GM18861 (cell line): ENCODE measurements around the gene HIVEP3.
A peak's percentile ranks its signal among the peaks of the same experiment; 100 is the strongest.

Experiments
- ATAC-seq: cut with Tn5 transposase; IDR thresholded peaks from one replicate; pipeline ENCODE4 v1.9.1; 2021; ENCODE audit not compliant: unreplicated experiment

Gene HIVEP3

DNA sequence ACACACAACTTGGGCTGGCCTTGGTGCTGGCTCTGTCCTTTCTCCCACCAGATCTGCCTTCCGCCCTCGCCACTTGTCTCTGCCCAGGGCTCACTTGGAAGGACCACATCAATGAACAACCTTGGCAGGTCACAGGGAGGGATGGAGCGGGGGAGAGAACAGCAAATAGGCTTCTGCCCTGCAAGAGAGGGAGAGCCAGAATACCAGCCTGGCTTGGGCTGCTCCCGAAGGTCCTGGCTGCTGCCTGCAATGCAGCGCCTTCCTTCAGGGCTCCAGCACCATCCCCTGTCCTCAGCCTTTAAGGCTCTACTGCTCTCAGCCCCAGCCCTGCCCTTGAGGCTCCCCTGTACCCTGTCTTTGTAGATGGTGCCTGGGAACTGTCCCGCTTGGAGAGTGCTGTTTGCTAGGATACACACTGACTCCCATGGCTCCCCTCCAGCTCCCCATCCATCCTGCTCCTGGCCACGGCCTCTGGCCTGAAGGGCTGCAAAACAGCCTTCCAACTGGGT lies 43.8 kb downstream of the HIVEP3 start:
- no peak for ATAC-seq

DNA sequence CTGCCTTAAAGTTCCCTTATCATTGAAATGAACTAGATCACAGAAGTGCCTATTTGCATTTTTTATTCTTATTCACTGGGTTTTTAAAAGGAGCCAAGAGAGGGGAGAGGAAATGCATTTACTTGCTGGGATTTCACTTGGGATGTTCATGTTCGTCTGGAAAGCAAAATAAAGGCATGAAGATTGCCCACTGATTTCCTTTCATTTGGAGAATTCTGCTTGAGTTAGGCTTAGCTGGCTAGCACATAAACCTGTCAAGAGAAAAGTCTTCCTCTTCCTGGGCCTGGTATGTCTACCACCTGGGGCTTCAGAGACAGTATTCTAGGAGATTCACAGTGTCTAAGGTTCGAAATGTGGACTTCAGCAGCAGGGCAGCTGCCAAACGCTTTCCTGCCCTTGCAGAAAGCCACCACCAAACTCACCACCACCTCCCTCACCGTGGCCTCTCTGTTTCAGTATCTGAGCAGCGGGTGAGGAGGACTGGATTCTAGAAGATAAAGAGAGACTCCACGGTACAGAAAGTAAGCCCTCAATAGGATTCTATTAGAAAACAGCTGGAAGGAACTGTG lies 44.5 kb downstream of the HIVEP3 start:
- no peak for ATAC-seq

DNA sequence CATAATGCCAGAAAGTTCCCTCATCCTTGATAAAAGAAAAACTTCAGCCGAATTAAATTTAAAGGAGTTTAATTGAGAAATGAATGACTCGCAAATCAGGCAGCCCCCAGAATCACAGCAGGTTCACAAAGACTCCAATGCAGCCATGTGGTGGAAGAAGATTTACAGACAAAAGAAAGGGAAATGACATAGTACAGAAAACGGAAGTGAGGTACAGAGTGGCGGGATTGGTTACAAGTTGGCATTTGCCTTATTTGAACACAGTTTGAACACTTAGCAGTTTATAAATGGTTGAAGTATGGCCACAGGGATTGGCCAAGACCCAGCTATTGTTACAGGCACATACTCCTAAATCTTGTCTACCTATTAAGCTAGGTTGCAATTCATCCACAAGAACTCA lies 46.6 kb downstream of the HIVEP3 start:
- ATAC-seq, result no peak

GRCh38 chr1:41870076-41870562 lies 48.6 kb downstream of the HIVEP3 start:
- no peak for ATAC-seq

DNA sequence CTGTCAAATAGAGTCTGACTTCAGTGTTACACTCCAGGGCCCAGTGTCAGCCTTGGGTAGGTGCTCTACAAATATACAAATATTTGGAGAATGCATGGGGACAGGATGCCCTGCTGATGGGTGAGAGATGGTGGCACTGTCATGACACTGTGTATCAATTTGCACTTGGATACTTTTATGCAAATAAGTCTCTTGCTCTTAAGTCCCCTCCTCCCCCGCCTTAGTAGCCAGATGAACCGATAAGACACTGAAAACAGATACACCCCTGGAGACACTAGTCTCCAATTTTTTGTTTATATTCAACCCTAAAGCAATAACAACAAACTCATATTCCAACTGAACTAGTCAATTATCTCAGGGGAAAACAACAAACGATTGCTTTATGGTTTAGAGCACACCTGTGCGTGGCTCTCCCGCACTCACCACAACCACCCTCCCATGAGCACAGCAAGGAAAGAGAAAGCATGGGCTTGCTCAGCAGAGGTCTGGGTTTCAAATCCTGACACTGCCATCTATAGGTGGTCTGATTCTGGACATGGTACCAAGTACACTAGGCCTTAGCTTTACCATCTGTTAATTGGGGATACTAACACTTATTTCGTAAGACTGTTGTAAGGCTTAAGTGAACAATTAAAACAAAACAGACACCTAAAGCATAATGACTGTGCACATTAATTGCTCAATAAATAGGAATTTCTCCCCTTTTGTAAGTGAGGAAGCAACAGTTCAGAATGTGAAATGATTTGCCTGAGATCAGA lies 50.3 kb downstream of the HIVEP3 start:
- peak; percentile 55 for ATAC-seq

DNA sequence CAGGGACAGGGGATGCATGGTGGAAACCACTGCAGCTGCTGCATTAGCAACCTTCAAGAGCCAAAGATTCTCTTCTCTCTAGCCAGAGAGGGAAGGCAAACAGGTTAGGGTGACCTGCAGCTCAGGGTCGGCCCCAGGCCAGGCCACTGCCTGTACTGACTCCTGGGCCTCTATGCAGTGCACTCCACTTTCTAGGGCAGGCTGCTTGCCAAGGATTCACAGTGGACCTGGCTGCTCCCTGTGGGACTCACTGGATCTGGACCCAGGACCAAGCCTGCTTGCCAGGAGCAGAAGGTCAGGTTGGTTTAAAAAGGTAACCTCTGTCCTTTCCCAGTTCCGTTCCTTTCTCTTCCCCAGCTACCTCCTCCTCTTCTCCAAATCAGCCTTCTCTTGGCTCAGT lies 52.4 kb downstream of the HIVEP3 start:
- no peak for ATAC-seq

GRCh38 chr1:41864471-41865040 lies 54.2 kb downstream of the HIVEP3 start:
- ATAC-seq, result no peak

GRCh38 chr1:41863718-41864117 lies 55.0 kb downstream of the HIVEP3 start:
- no peak for ATAC-seq

- no peak for ATAC-seq
Observed at GRCh38 chr1:41862384-41863221, 56.1 kb downstream of the HIVEP3 start.

DNA sequence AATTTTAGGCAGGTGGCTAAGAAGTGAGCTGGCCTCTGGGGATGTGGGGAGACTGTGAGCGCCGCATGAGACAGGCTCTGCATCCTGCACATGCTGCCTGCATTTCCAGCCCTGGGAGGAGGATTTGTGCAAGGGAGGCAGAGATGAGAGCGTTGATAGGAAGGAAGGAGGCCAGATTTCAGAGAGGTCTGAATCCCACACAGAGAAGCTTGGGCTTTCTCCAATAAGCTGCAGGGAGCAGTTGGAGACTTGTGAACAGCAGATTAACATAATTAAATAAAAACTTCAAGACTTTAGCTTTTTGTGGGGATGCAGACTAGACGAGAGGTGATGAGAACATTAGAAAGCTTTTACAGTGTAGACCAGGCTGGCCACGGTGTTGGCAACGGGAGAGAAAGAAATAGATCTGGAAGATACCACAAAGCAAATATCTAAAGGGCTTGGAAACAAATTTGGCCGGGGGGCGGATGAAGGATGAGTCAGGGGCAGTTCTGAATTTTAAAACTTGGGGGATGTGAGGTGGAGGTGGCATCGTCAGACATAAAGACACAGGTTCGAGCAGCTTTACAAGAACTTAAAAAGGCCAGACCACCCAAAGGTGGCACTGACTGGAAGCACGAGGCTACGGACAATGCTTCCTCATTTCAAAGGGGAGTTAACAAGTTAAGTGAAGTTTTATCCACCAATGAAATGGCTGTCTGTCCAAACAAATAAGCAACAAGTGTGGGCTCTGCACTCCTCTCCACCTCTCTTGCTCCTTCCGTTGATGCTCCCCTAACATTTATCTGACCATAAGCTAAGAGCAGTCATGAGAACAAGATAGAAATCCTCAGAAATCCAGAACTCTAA lies 57.0 kb downstream of the HIVEP3 start:
- no peak for ATAC-seq

- no peak for ATAC-seq
Observed at GRCh38 chr1:41860771-41861170, 58.0 kb downstream of the HIVEP3 start.

DNA sequence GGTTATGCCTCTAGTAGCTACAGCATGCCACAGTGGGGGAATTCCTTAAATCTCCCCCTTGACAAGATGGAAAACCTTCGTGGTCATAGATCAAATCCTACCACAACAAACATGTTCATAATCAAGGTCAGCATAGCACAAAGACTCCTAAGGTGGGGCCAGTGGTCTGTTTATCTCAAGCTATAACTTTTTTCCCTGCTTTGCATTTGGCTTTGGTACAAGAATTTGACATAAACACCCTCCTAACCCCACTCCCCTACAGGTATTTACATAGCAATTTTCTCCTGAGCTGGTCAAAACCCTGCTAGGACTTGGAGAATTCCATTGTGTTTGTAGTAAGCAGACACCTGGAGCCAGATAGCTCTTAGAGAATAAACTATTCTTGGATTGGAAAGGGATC lies 58.5 kb downstream of the HIVEP3 start:
- no peak for ATAC-seq

GRCh38 chr1:41859686-41860085 lies 59.0 kb downstream of the HIVEP3 start:
- ATAC-seq, result no peak

DNA sequence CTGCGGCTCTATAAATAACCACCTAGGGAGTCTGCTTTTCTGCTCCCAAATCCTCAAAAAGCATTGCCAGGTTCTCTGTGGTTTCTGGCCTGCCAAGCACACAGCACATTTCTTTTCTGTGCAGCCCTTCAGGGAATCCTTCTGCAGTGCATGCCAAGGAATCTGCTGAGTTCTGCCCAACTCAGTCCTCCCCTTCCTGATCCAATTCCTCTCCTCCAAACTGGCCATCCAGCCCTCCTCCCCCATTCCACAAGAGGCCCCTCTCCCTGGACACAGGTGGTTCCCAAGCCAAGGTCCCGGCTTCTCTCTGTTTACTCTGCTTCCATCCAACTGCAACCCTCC lies 61.8 kb downstream of the HIVEP3 start:
- no peak for ATAC-seq

DNA sequence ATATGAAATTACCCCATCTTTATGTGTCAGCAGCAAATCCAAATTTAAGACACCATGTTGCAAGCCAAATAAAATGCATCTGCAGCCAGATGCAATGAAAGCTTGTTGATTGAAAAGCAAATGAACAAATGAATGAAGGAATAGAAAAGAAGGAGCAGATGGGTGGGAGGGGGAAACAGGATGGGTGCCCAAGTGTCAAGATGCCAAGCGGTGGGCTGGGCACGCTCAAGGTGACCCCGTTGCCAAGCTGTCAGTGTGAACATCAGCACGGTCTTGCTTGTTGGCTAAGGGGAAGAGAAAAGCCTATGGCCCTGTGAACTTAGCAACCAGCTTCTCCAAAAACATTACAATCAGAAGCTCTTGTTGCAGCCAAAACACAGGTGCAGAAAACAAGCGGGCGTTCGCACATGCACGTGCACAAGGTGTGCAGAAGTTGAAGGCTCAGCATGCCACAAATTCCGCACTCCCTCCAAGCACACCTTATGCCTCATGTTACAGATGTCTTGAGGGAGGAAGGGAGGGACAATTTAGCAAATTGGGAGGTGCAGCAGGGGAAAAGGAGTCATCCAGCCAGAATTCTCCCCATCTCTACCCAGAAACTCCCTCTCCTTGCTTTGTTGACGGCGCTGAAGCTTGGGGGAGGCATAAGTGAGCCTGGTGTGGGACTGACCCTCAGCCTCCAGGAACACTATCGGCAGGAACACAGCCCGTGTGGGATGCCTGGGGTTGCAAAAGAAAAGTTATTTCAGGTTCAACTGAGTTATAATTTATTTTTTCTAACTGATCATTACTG lies 62.4 kb downstream of the HIVEP3 start:
- no peak for ATAC-seq

- no peak for ATAC-seq
Observed at GRCh38 chr1:41855713-41856112, 63.0 kb downstream of the HIVEP3 start.

DNA sequence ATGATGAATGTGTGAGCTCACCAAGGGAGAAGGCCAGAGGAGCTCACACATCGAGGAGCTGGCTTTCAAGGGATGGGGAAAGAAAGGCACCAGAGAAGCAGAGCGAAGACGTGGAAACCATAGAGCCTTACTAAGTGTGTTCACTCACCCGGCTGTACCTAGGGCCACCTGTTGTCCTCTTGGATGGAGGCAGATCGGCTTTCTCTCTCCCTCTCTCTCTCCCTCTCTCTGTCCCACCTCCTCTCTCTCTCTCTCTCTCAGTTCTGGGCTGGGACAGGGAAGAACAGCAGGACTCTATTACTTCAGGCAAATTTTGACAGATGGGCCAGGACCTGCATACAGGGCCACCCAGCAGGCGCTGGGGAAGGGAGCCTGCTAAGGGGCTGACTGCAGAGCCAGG lies 64.8 kb downstream of the HIVEP3 start:
- ATAC-seq, result no peak

DNA sequence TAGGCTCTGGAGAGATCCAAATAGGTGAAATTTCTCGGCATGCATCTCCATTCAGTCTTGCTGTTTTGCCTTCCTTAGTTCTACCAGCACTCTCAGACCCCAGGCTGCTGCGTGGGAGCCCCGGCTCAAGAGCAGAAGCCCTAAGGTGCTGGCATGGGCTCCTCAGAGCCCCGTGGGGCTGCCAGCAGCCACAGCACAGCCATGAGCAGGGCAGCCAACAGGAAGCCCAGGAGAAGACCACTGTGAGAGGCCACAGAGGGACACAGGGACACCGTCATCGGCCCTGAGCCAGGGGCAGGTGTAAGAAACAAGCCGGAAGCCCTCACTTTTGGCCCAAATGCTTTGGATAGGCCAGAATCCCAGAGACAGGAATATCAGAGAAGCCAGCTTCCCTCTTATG lies 66.6 kb downstream of the HIVEP3 start:
- ATAC-seq, result no peak

DNA sequence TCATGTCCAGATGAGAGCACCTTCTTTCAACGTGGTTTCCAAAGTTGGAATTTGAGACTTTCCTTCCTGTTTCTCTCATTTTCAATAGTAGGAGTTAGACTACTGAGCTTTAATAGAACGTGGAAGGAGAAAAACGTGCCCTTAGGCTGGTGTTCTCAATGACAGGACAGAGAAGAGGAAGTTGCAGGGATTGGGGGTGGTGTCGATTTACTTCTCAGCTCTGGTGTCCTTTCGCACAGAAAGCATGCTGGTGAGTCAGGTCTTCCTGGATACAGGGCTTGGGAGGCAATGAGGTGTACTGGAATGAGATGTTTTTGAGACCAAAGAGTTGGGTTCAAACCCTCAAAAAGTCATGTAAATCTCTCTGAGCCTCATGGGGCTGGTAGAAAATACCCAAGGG lies 67.1 kb downstream of the HIVEP3 start:
- no peak for ATAC-seq

DNA sequence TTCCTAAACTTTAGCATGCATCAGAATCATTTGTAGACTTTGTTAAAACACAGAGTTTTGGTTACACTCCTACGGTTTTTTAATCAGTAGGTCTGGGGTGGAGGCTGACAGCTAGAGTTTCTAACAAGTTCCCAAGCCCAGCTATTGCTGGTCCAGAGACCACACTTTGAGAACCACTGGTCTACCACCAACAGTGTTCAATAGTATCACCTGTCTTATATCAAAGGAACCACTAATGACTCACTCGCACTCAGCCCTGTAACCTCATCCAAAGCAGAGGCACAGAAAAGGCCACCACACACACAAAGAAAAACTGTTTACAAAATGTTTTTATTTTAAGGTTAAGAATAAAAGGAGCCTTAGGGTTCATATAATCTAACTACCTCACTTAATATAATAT lies 68.7 kb downstream of the HIVEP3 start:
- no peak for ATAC-seq
